ENCODE measurements around the gene OR7A10.

- no peak for TF ChIP-seq CREB1 (IDR thresholded peaks at IDR 0.05; ENCODE audit: low read depth)
- no peak for TF ChIP-seq YY1 (IDR thresholded peaks at IDR 0.05; ENCODE audit: low read depth)
- no peak for TF ChIP-seq ZBTB7A (IDR thresholded peaks at IDR 0.05; ENCODE audit: low read depth)
- no peak for TF ChIP-seq TCF12 (IDR thresholded peaks at IDR 0.05; ENCODE audit: low read depth)
- no peak for TF ChIP-seq TAF1 (IDR thresholded peaks at IDR 0.05; ENCODE audit: low read depth)
- no peak for TF ChIP-seq FOXM1 (IDR thresholded peaks at IDR 0.05; ENCODE audit: borderline replicate concordance, low read depth)
- TF ChIP-seq EP300 (IDR thresholded peaks at IDR 0.05; ENCODE audit: borderline replicate concordance), result no peak
- no peak for TF ChIP-seq MAX (IDR thresholded peaks at IDR 0.05)
- TF ChIP-seq CEBPB (IDR thresholded peaks at IDR 0.05), result no peak
These were observed 5.6 kb downstream of the OR7A10 start for GRCh38 chr19:14843169-14843568.
